Lower leg skin (tissue), 3 donors: ENCODE data around the gene DGCR6.
"Not testable (repeated sequence)": the region's sequence is repeated elsewhere in the genome, so short reads cannot be mapped to it uniquely, and the experiment has no call there.

Experiments used
- POLR2A ChIP-seq, 2 donors: fragments of 450-650 bp; IDR thresholded peaks; one replicate each; pipeline ENCODE4 v1.6.1; 2016 to 2017; ENCODE audit warnings: antibody characterized with exemption in 2 of 2, mild to moderate bottlenecking in 1 of 2, moderate library complexity in 1 of 2
- TF ChIP-seq, protein P1 (sequence below), 3 donors: fragments of 450-650 bp; IDR thresholded peaks; one replicate each; pipeline ENCODE4 v1.5.1; 2016; ENCODE audit warnings: antibody characterized with exemption in 3 of 3, mild to moderate bottlenecking in 3 of 3, moderate library complexity in 2 of 3

DNA sequence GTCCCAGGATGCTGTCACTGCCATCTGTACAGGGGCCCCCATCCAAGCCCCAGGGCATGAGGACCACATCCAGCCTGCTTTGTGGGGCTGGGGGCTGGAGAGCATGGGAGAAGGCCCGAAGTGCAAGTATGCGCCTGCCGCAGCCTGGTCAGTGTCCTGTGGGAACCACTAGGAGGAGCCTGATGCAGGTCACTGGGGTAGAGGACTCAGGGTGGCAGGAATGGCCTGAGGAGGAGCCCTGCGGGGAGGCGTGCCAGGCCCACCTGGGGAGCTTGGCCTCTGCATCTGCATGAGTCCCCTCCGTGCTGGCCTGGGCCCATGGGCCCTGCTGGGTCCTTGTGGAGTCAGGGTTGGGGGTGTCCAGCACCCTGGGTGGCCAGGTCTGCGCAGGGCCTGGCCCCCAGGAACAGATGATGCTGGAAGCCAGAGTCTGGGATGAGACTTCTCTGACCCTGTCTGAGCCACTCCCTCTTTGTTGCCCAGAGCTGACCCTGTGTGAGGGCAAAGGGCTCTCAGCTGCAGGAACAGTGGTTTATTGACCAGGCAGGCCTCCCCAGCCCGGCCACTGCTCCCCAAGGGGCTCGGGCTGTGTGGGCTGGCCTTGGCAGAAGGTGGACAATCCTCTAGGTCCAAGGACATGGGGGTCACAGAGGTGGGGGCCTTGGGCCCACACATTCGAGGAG is 6.3 kb downstream of the DGCR6 start:
- TF ChIP-seq, protein P1, sequence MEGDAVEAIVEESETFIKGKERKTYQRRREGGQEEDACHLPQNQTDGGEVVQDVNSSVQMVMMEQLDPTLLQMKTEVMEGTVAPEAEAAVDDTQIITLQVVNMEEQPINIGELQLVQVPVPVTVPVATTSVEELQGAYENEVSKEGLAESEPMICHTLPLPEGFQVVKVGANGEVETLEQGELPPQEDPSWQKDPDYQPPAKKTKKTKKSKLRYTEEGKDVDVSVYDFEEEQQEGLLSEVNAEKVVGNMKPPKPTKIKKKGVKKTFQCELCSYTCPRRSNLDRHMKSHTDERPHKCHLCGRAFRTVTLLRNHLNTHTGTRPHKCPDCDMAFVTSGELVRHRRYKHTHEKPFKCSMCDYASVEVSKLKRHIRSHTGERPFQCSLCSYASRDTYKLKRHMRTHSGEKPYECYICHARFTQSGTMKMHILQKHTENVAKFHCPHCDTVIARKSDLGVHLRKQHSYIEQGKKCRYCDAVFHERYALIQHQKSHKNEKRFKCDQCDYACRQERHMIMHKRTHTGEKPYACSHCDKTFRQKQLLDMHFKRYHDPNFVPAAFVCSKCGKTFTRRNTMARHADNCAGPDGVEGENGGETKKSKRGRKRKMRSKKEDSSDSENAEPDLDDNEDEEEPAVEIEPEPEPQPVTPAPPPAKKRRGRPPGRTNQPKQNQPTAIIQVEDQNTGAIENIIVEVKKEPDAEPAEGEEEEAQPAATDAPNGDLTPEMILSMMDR (IDR thresholded peaks at IDR 0.05) = not testable (repeated sequence)
- TF ChIP-seq POLR2A (IDR thresholded peaks at IDR 0.05) = not testable (repeated sequence)
